MM.1S (cell line): Measurements from ENCODE around the gene MAP3K4.

Experiments
- EZH2 ChIP-seq: fragments of 300-600 bp; sonication (generic); optimal IDR thresholded peaks from 2 replicates; pipeline ENCODE3; 2017; ENCODE audit warnings: low read depth, mild to moderate bottlenecking, antibody characterized with exemption, low read length, mixed read lengths
- EZH2phosphoT487 ChIP-seq: fragments of 300-600 bp; sonication (generic); IDR thresholded peaks from 2 replicates; pipeline ENCODE4 v1.6.1; 2018; ENCODE audit warnings: antibody characterized with exemption, low read length
- TF ChIP-seq, protein P1 (sequence below): fragments of 300-600 bp; sonication (generic); IDR thresholded peaks from 2 replicates; pipeline ENCODE4 v1.5.1; 2016; ENCODE audit warnings: antibody characterized with exemption, low read length, mixed read lengths

DNA sequence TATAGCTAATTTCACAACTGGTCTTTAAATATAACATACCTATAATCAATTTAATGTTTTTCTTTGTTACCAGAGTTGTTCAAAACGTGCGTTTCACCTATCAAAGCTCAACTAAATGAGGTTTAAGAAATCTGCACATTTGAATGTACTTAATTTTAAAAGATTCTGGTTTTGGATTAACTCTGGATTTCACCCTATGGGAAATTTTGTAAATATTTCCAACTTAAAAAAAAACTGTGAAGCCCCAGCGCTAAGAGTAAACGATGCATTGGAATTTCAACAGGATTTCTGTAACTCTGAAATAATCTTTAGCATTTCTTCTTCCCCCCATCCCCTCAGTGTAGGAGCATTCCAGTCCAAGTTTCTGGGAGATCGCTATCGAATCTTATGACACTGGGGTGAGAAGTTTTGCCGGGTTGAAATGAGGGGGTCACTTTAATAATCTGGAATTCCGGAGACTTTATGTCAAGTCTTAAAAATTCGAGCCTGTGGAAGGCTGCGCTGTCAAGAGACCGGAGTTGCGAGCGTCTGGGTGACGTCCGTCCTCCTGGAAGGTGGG, 643 bp upstream of the MAP3K4 start:
- TF ChIP-seq, protein P1, sequence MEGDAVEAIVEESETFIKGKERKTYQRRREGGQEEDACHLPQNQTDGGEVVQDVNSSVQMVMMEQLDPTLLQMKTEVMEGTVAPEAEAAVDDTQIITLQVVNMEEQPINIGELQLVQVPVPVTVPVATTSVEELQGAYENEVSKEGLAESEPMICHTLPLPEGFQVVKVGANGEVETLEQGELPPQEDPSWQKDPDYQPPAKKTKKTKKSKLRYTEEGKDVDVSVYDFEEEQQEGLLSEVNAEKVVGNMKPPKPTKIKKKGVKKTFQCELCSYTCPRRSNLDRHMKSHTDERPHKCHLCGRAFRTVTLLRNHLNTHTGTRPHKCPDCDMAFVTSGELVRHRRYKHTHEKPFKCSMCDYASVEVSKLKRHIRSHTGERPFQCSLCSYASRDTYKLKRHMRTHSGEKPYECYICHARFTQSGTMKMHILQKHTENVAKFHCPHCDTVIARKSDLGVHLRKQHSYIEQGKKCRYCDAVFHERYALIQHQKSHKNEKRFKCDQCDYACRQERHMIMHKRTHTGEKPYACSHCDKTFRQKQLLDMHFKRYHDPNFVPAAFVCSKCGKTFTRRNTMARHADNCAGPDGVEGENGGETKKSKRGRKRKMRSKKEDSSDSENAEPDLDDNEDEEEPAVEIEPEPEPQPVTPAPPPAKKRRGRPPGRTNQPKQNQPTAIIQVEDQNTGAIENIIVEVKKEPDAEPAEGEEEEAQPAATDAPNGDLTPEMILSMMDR = no peak
- no peak for TF ChIP-seq EZH2phosphoT487
- no peak for TF ChIP-seq EZH2
